PC-3 (cell line): ENCODE results near the gene GRK3. TPM values are rescaled to one million over a fixed set of nuclear protein-coding genes. Genes with fewer than 3 reads are reported as not detected.
A peak's percentile ranks its signal among the peaks of the same experiment; 100 is the strongest.

ENCODE experiments used
- ATAC-seq: fragments of 200-7000 bp; cut with Tn5 transposase; 2 replicates; pipeline ENCODE4 v1.9.1; 2020; ENCODE audit warnings: mild to moderate bottlenecking, moderate library complexity
- BruUV-seq: library from RNA; stranded (reverse); fragments of 400-500 nt; replicated peaks from 2 replicates; lab custom pipeline; 2021; lab: Mats Ljungman, UMichigan
- CTCF ChIA-PET: fragments of 300-600 bp; sonication (Branson Sonifier 250); formaldehyde crosslinking; loops from one replicate; lab custom pipeline; 2022; ENCODE audit warnings: antibody characterized with exemption; lab: Charles Lee
- POLR2A ChIA-PET: fragments of 300-600 bp; sonication (Branson Sonifier 250); formaldehyde crosslinking; loops from one replicate; lab custom pipeline; 2022; ENCODE audit warnings: antibody characterized with exemption; ENCODE audit not compliant: unreplicated experiment; lab: Charles Lee
- DNase-seq: peaks from one replicate; pipeline ENCODE4 v3.0.0-alpha.2; 2015
- H2AFZ ChIP-seq: fragments of 300-600 bp; sonication (generic); 2 replicates; pipeline ENCODE4 v1.6.0; 2016; ENCODE audit warnings: antibody characterized with exemption, low read length
- H3F3A ChIP-seq: fragments of 300-600 bp; sonication (generic); one replicate; pipeline ENCODE4 v1.6.0; 2017; ENCODE audit warnings: antibody characterized with exemption, low read length, control low read depth, mild to moderate bottlenecking; ENCODE audit not compliant: unreplicated experiment
- H3K27ac ChIP-seq: fragments of 300-600 bp; sonication (generic); 2 replicates; pipeline ENCODE4 v1.5.1; 2016; ENCODE audit warnings: mild to moderate bottlenecking, low read length
- H3K27me3 ChIP-seq: fragments of 300-600 bp; sonication (generic); 2 replicates; pipeline ENCODE4 v1.6.1; 2016; ENCODE audit warnings: low read length, mixed read lengths
- H3K36me3 ChIP-seq: fragments of 300-600 bp; sonication (generic); 2 replicates; pipeline ENCODE4 v1.6.1; 2016; ENCODE audit warnings: low read depth, mixed run types, low read length, mixed read lengths
- H3K4me1 ChIP-seq: fragments of 300-600 bp; sonication (generic); 2 replicates; pipeline ENCODE4 v1.5.1; 2016; ENCODE audit warnings: low read length; ENCODE audit not compliant: insufficient read depth
- H3K4me2 ChIP-seq: fragments of 300-600 bp; sonication (generic); 2 replicates; pipeline ENCODE4 v1.6.0; 2016; ENCODE audit warnings: low read length
- H3K4me3 ChIP-seq: fragments of 300-600 bp; sonication (generic); 2 replicates; pipeline ENCODE4 v1.5.1; 2016; ENCODE audit warnings: mild to moderate bottlenecking, low read length, mixed read lengths
- H3K79me2 ChIP-seq: fragments of 300-600 bp; sonication (generic); 2 replicates; pipeline ENCODE4 v1.6.1; 2017; ENCODE audit warnings: low read length, mixed read lengths
- H3K9ac ChIP-seq: fragments of 300-600 bp; sonication (generic); 2 replicates; pipeline ENCODE4 v1.6.0; 2016; ENCODE audit warnings: mild to moderate bottlenecking, low read length
- H3K9me2 ChIP-seq: fragments of 300-600 bp; sonication (generic); replicated peaks from 2 replicates; pipeline ENCODE4 v1.6.1; 2016; ENCODE audit warnings: mixed run types, low read length, mixed read lengths
- H3K9me3 ChIP-seq: fragments of 300-600 bp; sonication (generic); 2 replicates; pipeline ENCODE4 v1.6.1; 2016; ENCODE audit warnings: low read length, mixed read lengths
- H4K20me1 ChIP-seq: fragments of 300-600 bp; sonication (generic); 2 replicates; pipeline ENCODE4 v1.6.1; 2016; ENCODE audit warnings: low read length, mixed read lengths
- CTCF ChIP-seq: fragments of 300-600 bp; sonication (generic); conservative IDR thresholded peaks from 2 replicates; pipeline ENCODE4 v1.5.1; 2017; ENCODE audit warnings: antibody characterized with exemption, low read depth, mild to moderate bottlenecking, low read length
- EZH2 ChIP-seq: fragments of 300-600 bp; sonication (generic); IDR thresholded peaks from one replicate; pipeline ENCODE4 v1.6.1; 2017; ENCODE audit warnings: antibody characterized with exemption, mild to moderate bottlenecking, low read length; ENCODE audit not compliant: unreplicated experiment
- EZH2phosphoT487 ChIP-seq: fragments of 300-600 bp; sonication (generic); IDR thresholded peaks from 2 replicates; pipeline ENCODE4 v1.6.1; 2018; ENCODE audit warnings: mild to moderate bottlenecking, antibody characterized with exemption, low read length, borderline replicate concordance
- intact Hi-C: fragments of 100-400 bp; cut with micrococcal nuclease; formaldehyde crosslinking; loops from 2 replicates; pipeline ENCODE4 v1.9.0; 2023
- total RNA-seq: library from RNA; depleted of rRNA; stranded (reverse); fragments of >200 nt; gene quantifications from 2 replicates; pipeline ENCODE4 v1.2.3, GENCODE V29; 2014

Gene GRK3
- total RNA-seq, 1 experiment from 2014 or later, result under 0.01 TPM

- Histone ChIP-seq H3K4me3 (no peak overlapping the region), H3K9ac (no peak overlapping the region), H2AFZ (no peak overlapping the region), H3K4me1 (no peaks in the 10 kb centered on the region), H3K79me2 (no peaks in the 10 kb centered on the region), H3K27me3 (peaks cover 51% of the 10 kb centered on the region), H3K27ac (no peak overlapping the region), H3K9me3 (no peaks in the 10 kb centered on the region), H3K4me2 (no peak overlapping the region), H3K9me2 (no peaks in the 10 kb centered on the region), H4K20me1 (no peaks in the 10 kb centered on the region), H3F3A (no peaks in the 10 kb centered on the region), H3K36me3 (no peaks in the 10 kb centered on the region)
- POLR2A ChIA-PET, result no interaction called here
- CTCF ChIA-PET, result interaction anchor here (0.7 kb wide), 1 partner anchor 254 kb away, joined by 3 read pairs; no protein-coding TSS in a partner anchor
- no TSS peak for BruUV-seq
- TF ChIP-seq CTCF (peak; percentile 46; the same call in 1 of the 2 replicates), EZH2 (no peak)
- DNase-seq (peak; percentile 11), ATAC-seq (no peak)
- intact Hi-C loops, result loop anchor here (1.0 to 2.0 kb wide), 2 partner anchors 240 to 467 kb away; no protein-coding TSS in a partner anchor
Measured at GRCh38 chr22:25702040-25702439, 137.6 kb downstream of the GRK3 start.

- Histone ChIP-seq H3K4me1 (no peaks in the 10 kb centered on the region), H3K9ac (no peak overlapping the region), H3K4me3 (no peak overlapping the region), H3F3A (no peaks in the 10 kb centered on the region), H3K9me2 (no peaks in the 10 kb centered on the region), H3K9me3 (no peaks in the 10 kb centered on the region), H3K27me3 (peaks cover 45% of the 10 kb centered on the region), H3K4me2 (no peak overlapping the region), H2AFZ (no peak overlapping the region), H4K20me1 (no peaks in the 10 kb centered on the region), H3K79me2 (no peaks in the 10 kb centered on the region), H3K27ac (no peak overlapping the region), H3K36me3 (no peaks in the 10 kb centered on the region)
- CTCF ChIA-PET, result no interaction called here
- POLR2A ChIA-PET, result no interaction called here
- no peak for ATAC-seq
- no peak for DNase-seq
- intact Hi-C loops, result loop anchor here (1.0 to 2.0 kb wide), 2 partner anchors 240 to 468 kb away; no protein-coding TSS in a partner anchor
- no TSS peak for BruUV-seq
- TF ChIP-seq CTCF (no peak), EZH2phosphoT487 (no peak), EZH2 (no peak)
Measured at GRCh38 chr22:25702571-25703167, 138.2 kb downstream of the GRK3 start.

GRCh38 chr22:25704701-25705100 is 140.2 kb downstream of the GRK3 start:
- H3K4me1 ChIP-seq, result no peaks in the 10 kb centered on the region
- H3K36me3 ChIP-seq, result no peaks in the 10 kb centered on the region
- peaks cover 43% of the 10 kb centered on the region for H3K27me3 ChIP-seq
- no TSS peak for BruUV-seq
- H4K20me1 ChIP-seq, result no peaks in the 10 kb centered on the region
- no peak overlapping the region for H3K4me3 ChIP-seq
- H2AFZ ChIP-seq, result no peak overlapping the region
- POLR2A ChIA-PET, result no interaction called here
- DNase-seq (no peak), ATAC-seq (no peak)
- intact Hi-C loops, result no loop called here
- no peak overlapping the region for H3K9ac ChIP-seq
- no peak for TF ChIP-seq CTCF
- no peak for TF ChIP-seq EZH2
- TF ChIP-seq EZH2phosphoT487, result no peak
- H3K27ac ChIP-seq, result no peak overlapping the region
- H3K79me2 ChIP-seq, result no peaks in the 10 kb centered on the region
- CTCF ChIA-PET, result no interaction called here
- H3K4me2 ChIP-seq, result no peak overlapping the region
- H3K9me3 ChIP-seq, result no peaks in the 10 kb centered on the region
- H3F3A ChIP-seq, result no peaks in the 10 kb centered on the region
- no peaks in the 10 kb centered on the region for H3K9me2 ChIP-seq
